Raji (cell line): ENCODE measurements around the gene MCF2L2.
A peak's percentile ranks its signal among the peaks of the same experiment; 100 is the strongest.

Experiments used
- POLR2A ChIP-seq: IDR thresholded peaks from 2 replicates; pipeline ENCODE4 v1.6.1; 2011; ENCODE audit warnings: low read depth, low read length, control low read depth; ENCODE audit not compliant: insufficient read depth

The MCF2L2 gene

GRCh38 chr3:183265834-183266417 is 162.5 kb downstream of the MCF2L2 start:
- no peak for TF ChIP-seq POLR2A

GRCh38 chr3:183265157-183265642 is 163.2 kb downstream of the MCF2L2 start:
- no peak for TF ChIP-seq POLR2A

- TF ChIP-seq POLR2A = no peak
Measured at GRCh38 chr3:183264268-183264667, 164.2 kb downstream of the MCF2L2 start.

- no peak for TF ChIP-seq POLR2A
Measured at GRCh38 chr3:183262875-183263378, 165.5 kb downstream of the MCF2L2 start.

GRCh38 chr3:183261151-183261724 is 167.2 kb downstream of the MCF2L2 start:
- TF ChIP-seq POLR2A = no peak

- TF ChIP-seq POLR2A = 0 out of 2 replicates have a peak, but pooled peaks have one; percentile 32
Measured at GRCh38 chr3:183260167-183260904, 168.1 kb downstream of the MCF2L2 start.

GRCh38 chr3:183259621-183260020 is 168.8 kb downstream of the MCF2L2 start:
- TF ChIP-seq POLR2A = no peak

- no peak for TF ChIP-seq POLR2A
Measured at GRCh38 chr3:183259087-183259486, 169.3 kb downstream of the MCF2L2 start.

GRCh38 chr3:183255348-183255730 is 173.1 kb downstream of the MCF2L2 start:
- no peak for TF ChIP-seq POLR2A

- no peak for TF ChIP-seq POLR2A
Measured at GRCh38 chr3:183254487-183255347, 173.7 kb downstream of the MCF2L2 start.

GRCh38 chr3:183253528-183254486 is 174.6 kb downstream of the MCF2L2 start:
- TF ChIP-seq POLR2A = no peak

- TF ChIP-seq POLR2A = no peak
Measured at GRCh38 chr3:183252973-183253527, 175.4 kb downstream of the MCF2L2 start, which contains the start of gene B3GNT5. B3GNT5 (plus strand) TSS chr3:183253253; CDS start chr3:183269799, 16,546 bp downstream.

- TF ChIP-seq POLR2A = no peak
Measured at GRCh38 chr3:183252118-183252782, 176.2 kb downstream of the MCF2L2 start.
